A549 treated with CORT108297 at 1 μM for 4 hours (cell line): ENCODE data around the gene GRB14. TPM values are rescaled to one million over a fixed set of nuclear protein-coding genes. Genes with fewer than 3 reads are reported as not detected.

Source experiments
- total RNA-seq: library from RNA; stranded (reverse); fragments of 200-300 nt; extraction: Qiagen RNA extraction; gene quantifications from 5 replicates; pipeline ENCODE4 v1.2.3, GENCODE V29; 2022

GRB14 gene
- total RNA-seq: 5.0 to 6.5 TPM (median 5.7 TPM) in 5 replicates

GRCh38 chr2:164620873-164621763 is at the start of gene GRB14:
GRB14 (minus strand) TSS chr2:164621482; CDS start chr2:164621309, 173 bp downstream.

Other genes with a start within 250 kb of the GRB14 start
- 2.9 to 4.5 TPM (median 3.9 TPM) in 5 replicates for gene COBLL1, start 220.3 kb upstream of the GRB14 start, total RNA-seq